ENCODE data around the gene SNHG17.

- TF ChIP-seq CTCF (IDR thresholded peaks at IDR 0.05 in 8 of 11, conservative IDR thresholded peaks at IDR 0.05 in 3 of 11) (no peak), POLR2AphosphoS5 (IDR thresholded peaks at IDR 0.05) (no peak)
Measured at GRCh38 chr20:38427655-38428023, 7.5 kb downstream of the SNHG17 start.
